Placental epithelial cell (primary cell): ENCODE data around the gene NAIP. TPM values are rescaled to one million over a fixed set of nuclear protein-coding genes. Genes with fewer than 3 reads are reported as not detected.

Experiments
- total RNA-seq: library from RNA; depleted of rRNA; stranded (reverse); fragments of >200 nt; gene quantifications from 2 replicates; pipeline ENCODE4 v1.2.3, GENCODE V29; 2012

Gene NAIP
- total RNA-seq: 5.3 and 11.0 TPM in 2 replicates

DNA sequence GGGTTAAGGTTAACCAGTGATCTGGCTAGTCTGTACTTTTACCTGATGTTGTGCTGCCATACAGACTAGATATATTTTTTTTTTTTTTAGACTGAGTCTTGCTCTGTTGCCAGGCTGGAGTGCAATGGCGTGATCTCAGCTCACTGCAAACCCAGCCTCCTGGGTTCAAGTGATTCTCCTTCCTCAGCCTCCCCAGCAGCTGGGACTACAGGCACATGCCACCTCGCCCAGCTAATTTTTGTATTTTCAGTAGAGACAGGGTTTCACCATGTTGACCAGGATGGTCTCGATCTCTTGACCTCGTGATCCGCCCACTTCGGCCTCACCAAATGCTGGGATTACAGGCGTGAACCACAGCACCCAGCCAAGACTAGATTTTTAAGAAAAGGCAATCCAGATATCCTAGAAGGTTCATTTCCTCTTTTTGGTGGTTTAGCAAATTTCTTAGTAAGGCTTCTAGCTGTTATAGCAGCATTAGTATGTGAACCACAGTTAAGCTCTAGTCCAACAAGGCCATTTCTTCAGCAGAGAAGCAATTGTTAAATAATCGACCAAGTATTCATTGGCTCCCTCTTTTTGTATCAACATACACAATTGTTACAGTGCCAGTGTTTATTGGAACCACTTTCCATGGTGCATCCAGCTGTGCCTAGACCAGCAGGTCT lies at the start of gene NAIP:
NAIP (minus strand) TSS at position 51 of the 665 bp plus-strand sequence. CDS start 12,424 bp downstream, outside the sequence.

DNA sequence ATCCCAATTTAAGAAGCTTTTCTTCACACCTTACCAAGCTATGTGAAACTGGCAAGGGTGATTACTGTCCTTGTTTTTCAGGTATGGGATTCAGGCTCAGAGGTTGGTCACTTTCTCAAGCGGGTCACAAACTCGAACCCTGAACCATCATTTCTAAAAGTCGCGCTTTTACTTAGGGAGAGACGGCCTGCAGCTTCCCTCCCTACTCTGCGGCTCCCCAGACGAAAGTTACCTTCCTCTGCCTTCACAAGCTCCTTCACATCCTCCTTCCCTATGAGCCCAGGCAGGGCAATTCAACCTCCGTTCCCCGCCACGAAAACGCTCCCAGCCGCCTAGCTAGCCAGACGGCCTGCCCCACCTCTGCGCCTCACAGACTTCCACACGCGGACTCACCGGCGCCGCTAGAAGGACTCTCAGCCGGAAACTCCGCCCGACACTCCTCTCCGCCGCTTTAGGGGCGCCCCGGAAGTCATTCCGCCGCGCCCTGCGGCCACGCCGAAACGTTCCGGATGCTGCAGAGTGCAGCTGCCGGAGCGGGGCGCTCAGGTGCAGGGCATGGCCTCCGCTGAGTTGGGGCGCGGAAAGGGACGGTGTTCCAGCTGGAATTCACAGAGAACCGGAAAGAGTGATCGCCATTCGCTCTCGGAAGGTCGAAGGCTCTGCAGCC lies 42.3 kb upstream of the NAIP start, which contains the start of gene GTF2H2:
GTF2H2 (minus strand) TSS at position 415 of the 667 bp plus-strand sequence. CDS start 4,913 bp downstream, outside the sequence.

Other genes starting within 250 kb of the NAIP start
- gene SERF1A, start 124.7 kb downstream of the NAIP start, total RNA-seq: 1.1 and 7.1 TPM in 2 replicates
- gene SMN1, start 100.3 kb downstream of the NAIP start, total RNA-seq: 22.4 and 24.7 TPM in 2 replicates
- gene GTF2H2, start 42.3 kb upstream of the NAIP start, total RNA-seq: 16.9 and 18.9 TPM in 2 replicates